ENCODE measurements around the gene GRIN1. TPM values are rescaled to one million over a fixed set of nuclear protein-coding genes. Genes with fewer than 3 reads are reported as not detected.

GRIN1 gene
- total and polyA plus RNA-seq, 2 donors (not counting 1 experiment from before 2014, with no cell fraction given): 0.04 TPM; not detected in 1

DNA sequence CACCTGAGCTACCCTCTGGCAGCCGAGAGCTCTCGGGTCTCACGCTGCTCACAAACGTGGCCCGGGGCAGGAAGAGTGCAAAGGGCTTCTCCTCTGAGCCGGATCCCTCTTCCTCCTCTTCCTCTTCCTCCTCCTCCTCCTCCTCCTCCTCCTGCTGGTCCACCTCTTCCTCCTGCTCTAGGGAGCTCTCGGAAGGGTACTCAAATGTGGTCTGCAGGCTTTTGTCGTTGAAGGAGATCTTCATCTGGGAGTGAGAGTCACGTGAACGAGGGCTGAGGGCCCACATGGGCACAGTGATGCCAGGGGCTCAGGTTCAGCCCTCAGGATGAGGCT is 53.5 kb downstream of the GRIN1 start:
- Histone ChIP-seq H2AFZ (ENCODE audit: insufficient read depth, low read depth, low read length, poor library complexity, severe bottlenecking) (no peak overlapping the region), H3K27ac (ENCODE audit: low read length in 2 of 2) (no peak overlapping the region), H3K27me3 (replicated peaks in 1 of 4; ENCODE audit: control extremely low read depth in 1 of 4, control insufficient read depth in 3 of 4, insufficient read depth in 4 of 4, low read length in 3 of 4) (no peaks in the 10 kb centered on the region), H3K4me2 (replicated peaks; ENCODE audit: low read depth, low read length, poor library complexity, severe bottlenecking) (no peak overlapping the region), H3K36me3 (replicated peaks in 1 of 2; ENCODE audit: control extremely low read depth in 1 of 2, control insufficient read depth in 1 of 2, extremely low read depth in 1 of 2, insufficient read depth in 2 of 2, low read length in 1 of 2) (peaks cover 0 to 19% of the 10 kb centered on the region in 2 experiments), H3K4me1 (ENCODE audit: control insufficient read depth in 2 of 2, insufficient read depth in 2 of 2, low read length in 2 of 2) (peaks cover 15 to 25% of the 10 kb centered on the region in 2 donors), H3K9ac (ENCODE audit: low read length) (no peak overlapping the region), H3K9me3 (ENCODE audit: control extremely low read depth in 1 of 3, control insufficient read depth in 2 of 3, insufficient read depth in 1 of 3, low read length in 2 of 3) (peaks cover 0 to 3% (median 0%) of the 10 kb centered on the region in 3 donors), H4K20me1 (ENCODE audit: control insufficient read depth, insufficient read depth, low read length, poor library complexity, severe bottlenecking) (peaks cover 40% of the 10 kb centered on the region), H3K79me2 (ENCODE audit: control insufficient read depth, insufficient read depth, low read length) (peaks cover 82% of the 10 kb centered on the region), H3K4me3 (ENCODE audit: control extremely low read depth in 1 of 5, extremely low read depth in 1 of 5, insufficient read depth in 1 of 5, low read depth in 2 of 5, low read length in 4 of 5) (no peak overlapping the region)
- intact Hi-C loops (cut with micrococcal nuclease): no loop called here
- ChIA-PET CTCF (interaction anchor here (1.1 kb wide), 1 partner anchor 74 kb away, joined by 3 read pairs; no protein-coding TSS in a partner anchor), POLR2A (no interaction called here)
- H3K9me3 Mint-ChIP-seq (ENCODE audit: insufficient read depth): no peaks in the 10 kb centered on the region
- no peak for TF ChIP-seq EZH2 (IDR thresholded peaks at IDR 0.05; ENCODE audit: borderline replicate concordance, insufficient read depth, low read depth, low read length, poor library complexity, severe bottlenecking)
- TF ChIP-seq, protein P1, sequence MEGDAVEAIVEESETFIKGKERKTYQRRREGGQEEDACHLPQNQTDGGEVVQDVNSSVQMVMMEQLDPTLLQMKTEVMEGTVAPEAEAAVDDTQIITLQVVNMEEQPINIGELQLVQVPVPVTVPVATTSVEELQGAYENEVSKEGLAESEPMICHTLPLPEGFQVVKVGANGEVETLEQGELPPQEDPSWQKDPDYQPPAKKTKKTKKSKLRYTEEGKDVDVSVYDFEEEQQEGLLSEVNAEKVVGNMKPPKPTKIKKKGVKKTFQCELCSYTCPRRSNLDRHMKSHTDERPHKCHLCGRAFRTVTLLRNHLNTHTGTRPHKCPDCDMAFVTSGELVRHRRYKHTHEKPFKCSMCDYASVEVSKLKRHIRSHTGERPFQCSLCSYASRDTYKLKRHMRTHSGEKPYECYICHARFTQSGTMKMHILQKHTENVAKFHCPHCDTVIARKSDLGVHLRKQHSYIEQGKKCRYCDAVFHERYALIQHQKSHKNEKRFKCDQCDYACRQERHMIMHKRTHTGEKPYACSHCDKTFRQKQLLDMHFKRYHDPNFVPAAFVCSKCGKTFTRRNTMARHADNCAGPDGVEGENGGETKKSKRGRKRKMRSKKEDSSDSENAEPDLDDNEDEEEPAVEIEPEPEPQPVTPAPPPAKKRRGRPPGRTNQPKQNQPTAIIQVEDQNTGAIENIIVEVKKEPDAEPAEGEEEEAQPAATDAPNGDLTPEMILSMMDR (IDR thresholded peaks at IDR 0.05): no peak
- no peaks in the 10 kb centered on the region for H3K27me3 Mint-ChIP-seq
- H3K27ac Mint-ChIP-seq: no peak overlapping the region
- ATAC-seq (ENCODE audit: low read depth) (no peak), DNase-seq (no peak)
- peaks cover 23% of the 10 kb centered on the region for H3K4me1 Mint-ChIP-seq
- H3K4me3 Mint-ChIP-seq: no peak overlapping the region
- 98% methylated on average over 4 of the region's 10 CpGs for WGBS (ENCODE audit: insufficient coverage)

DNA sequence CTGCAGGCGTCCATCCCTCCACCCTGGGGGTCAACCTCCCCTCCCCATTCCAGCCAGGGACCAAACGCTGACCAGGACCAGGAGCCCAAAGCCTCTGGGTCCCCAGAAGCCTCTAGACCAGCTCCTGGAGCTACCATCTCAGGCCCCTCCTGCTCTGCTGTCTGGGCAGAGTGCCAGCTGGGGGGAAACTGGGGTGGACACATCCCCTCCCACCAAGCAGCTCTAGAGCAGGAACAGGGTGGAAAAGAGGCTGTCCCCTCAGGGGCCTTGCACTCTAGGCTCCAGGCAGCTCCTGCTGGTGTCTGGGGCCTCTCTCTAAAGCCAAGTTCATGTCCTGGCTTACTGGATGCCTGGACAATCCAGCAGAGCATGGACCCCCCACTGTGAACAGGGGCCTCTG is 53.9 kb downstream of the GRIN1 start:
- ChIA-PET CTCF (interaction anchor here (1.1 kb wide), 1 partner anchor 75 kb away, joined by 3 read pairs; no protein-coding TSS in a partner anchor), POLR2A (no interaction called here)
- Mint-ChIP-seq H3K9me3 (ENCODE audit: insufficient read depth) (no peaks in the 10 kb centered on the region), H3K27me3 (no peaks in the 10 kb centered on the region), H3K4me3 (no peak overlapping the region), H3K27ac (no peak overlapping the region), H3K4me1 (peaks cover 19% of the 10 kb centered on the region)
- Histone ChIP-seq H3K9me3 (ENCODE audit: control extremely low read depth in 1 of 3, control insufficient read depth in 2 of 3, insufficient read depth in 1 of 3, low read length in 2 of 3) (peaks cover 0 to 3% (median 0%) of the 10 kb centered on the region in 3 donors), H3K27me3 (replicated peaks in 1 of 4; ENCODE audit: control extremely low read depth in 1 of 4, control insufficient read depth in 3 of 4, insufficient read depth in 4 of 4, low read length in 3 of 4) (no peaks in the 10 kb centered on the region), H2AFZ (ENCODE audit: insufficient read depth, low read depth, low read length, poor library complexity, severe bottlenecking) (no peak overlapping the region), H3K4me2 (replicated peaks; ENCODE audit: low read depth, low read length, poor library complexity, severe bottlenecking) (no peak overlapping the region), H3K4me1 (ENCODE audit: control insufficient read depth in 2 of 2, insufficient read depth in 2 of 2, low read length in 2 of 2) (peaks cover 10 to 21% of the 10 kb centered on the region in 2 donors), H3K27ac (ENCODE audit: low read length in 2 of 2) (no peak overlapping the region), H3K79me2 (ENCODE audit: control insufficient read depth, insufficient read depth, low read length) (peaks cover 82% of the 10 kb centered on the region), H3K9ac (ENCODE audit: low read length) (no peak overlapping the region), H3K36me3 (replicated peaks in 1 of 2; ENCODE audit: control extremely low read depth in 1 of 2, control insufficient read depth in 1 of 2, extremely low read depth in 1 of 2, insufficient read depth in 2 of 2, low read length in 1 of 2) (peaks cover 0 to 19% of the 10 kb centered on the region in 2 experiments), H4K20me1 (ENCODE audit: control insufficient read depth, insufficient read depth, low read length, poor library complexity, severe bottlenecking) (peaks cover 44% of the 10 kb centered on the region), H3K4me3 (ENCODE audit: control extremely low read depth in 1 of 5, extremely low read depth in 1 of 5, insufficient read depth in 1 of 5, low read depth in 2 of 5, low read length in 4 of 5) (no peak overlapping the region)
- no peak for TF ChIP-seq EZH2 (IDR thresholded peaks at IDR 0.05; ENCODE audit: borderline replicate concordance, insufficient read depth, low read depth, low read length, poor library complexity, severe bottlenecking)
- TF ChIP-seq, protein P1 (IDR thresholded peaks at IDR 0.05): no peak
- intact Hi-C loops (cut with micrococcal nuclease): no loop called here
- WGBS (ENCODE audit: insufficient coverage): 97% methylated on average over 2 of the region's 2 CpGs
- no peak for DNase-seq
- no peak for ATAC-seq (ENCODE audit: low read depth)
